Subcutaneous abdominal adipose tissue (tissue), 5 donors: ENCODE results near the gene CMIP.

Source experiments
- H3K27ac ChIP-seq: one replicate; pipeline ENCODE4 v1.7.0; 2013; ENCODE audit warnings: low read depth, mild to moderate bottlenecking, inconsistent platforms, low read length, moderate library complexity
- H3K27me3 ChIP-seq, 5 donors: one replicate each; pipeline ENCODE4 v1.7.0; 2013; ENCODE audit warnings: low read length in 5 of 5, inconsistent platforms in 1 of 5; ENCODE audit not compliant: control insufficient read depth in 5 of 5, insufficient read depth in 4 of 5
- H3K36me3 ChIP-seq, 5 donors: one replicate each; pipeline ENCODE4 v1.7.0; 2013; ENCODE audit warnings: low read length in 5 of 5; ENCODE audit not compliant: control insufficient read depth in 5 of 5, insufficient read depth in 5 of 5
- H3K4me1 ChIP-seq, 5 donors: one replicate each; pipeline ENCODE4 v1.7.0; 2013; ENCODE audit warnings: low read length in 5 of 5, mild to moderate bottlenecking in 3 of 5, moderate library complexity in 1 of 5; ENCODE audit not compliant: control insufficient read depth in 5 of 5, insufficient read depth in 5 of 5
- H3K4me3 ChIP-seq, 5 donors: one replicate each; pipeline ENCODE4 v1.7.0; 2013; ENCODE audit warnings: low read length in 5 of 5, low read depth in 1 of 5
- H3K9ac ChIP-seq, 5 donors: one replicate each; pipeline ENCODE4 v1.7.0; 2013; ENCODE audit warnings: low read length in 5 of 5, mild to moderate bottlenecking in 4 of 5, moderate library complexity in 3 of 5
- H3K9me3 ChIP-seq, 5 donors: one replicate each; pipeline ENCODE4 v1.7.0; 2013; ENCODE audit warnings: low read length in 5 of 5; ENCODE audit not compliant: control insufficient read depth in 5 of 5
- donor health status: healthy.
- donor health status: healthy.
- donor health status: healthy.
- donor health status: healthy.
- donor health status: healthy.

CMIP gene

DNA sequence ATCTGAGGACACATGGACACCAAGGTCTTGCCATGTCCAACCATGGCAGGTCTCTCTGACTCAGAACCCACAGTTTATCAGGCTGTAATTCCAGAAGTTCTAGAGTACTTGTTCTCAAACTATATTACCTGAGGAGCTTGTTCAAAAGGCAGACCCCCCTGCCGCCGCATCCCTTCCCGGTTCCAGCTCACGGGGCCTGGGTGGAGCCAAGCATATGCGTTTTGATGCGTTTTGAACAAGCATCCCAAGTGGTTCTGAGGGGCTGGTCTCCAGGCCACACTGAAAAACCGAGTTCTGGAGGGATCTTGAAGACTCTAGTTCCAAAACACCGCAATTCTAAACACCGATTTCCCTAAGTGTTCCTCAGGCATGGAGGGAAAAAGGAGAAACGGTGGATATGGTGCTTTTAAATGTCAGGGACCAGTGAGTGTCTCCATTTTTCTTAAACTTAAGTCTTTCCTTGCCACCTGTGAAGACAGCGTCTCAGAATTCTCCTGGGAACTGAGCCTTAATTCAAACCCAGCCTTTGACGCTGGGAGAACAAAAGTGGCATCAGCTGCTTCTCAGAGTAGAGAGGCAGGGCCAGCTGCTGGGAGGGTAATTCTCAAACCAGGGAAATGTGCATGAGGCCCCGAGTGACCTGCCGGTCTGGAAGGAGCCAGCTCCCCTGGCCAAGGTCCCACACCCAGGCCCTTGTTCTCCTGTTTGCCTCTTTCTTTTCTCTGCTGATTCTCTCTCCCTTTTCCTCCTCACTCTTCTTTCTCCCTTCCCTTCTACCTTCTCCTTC, 250.1 kb downstream of the CMIP start:
- H3K4me3 ChIP-seq = no peak overlapping the region
- no peaks in the 10 kb centered on the region for H3K27me3 ChIP-seq
- H3K9ac ChIP-seq = no peak overlapping the region
- H3K4me1 ChIP-seq = peaks cover 0 to 75% (median 10%) of the 10 kb centered on the region in 5 donors
- peak overlapping the region; percentile 67 for H3K27ac ChIP-seq
- no peaks in the 10 kb centered on the region for H3K9me3 ChIP-seq
- peaks cover 0 to 75% (median 51%) of the 10 kb centered on the region in 5 donors for H3K36me3 ChIP-seq

DNA sequence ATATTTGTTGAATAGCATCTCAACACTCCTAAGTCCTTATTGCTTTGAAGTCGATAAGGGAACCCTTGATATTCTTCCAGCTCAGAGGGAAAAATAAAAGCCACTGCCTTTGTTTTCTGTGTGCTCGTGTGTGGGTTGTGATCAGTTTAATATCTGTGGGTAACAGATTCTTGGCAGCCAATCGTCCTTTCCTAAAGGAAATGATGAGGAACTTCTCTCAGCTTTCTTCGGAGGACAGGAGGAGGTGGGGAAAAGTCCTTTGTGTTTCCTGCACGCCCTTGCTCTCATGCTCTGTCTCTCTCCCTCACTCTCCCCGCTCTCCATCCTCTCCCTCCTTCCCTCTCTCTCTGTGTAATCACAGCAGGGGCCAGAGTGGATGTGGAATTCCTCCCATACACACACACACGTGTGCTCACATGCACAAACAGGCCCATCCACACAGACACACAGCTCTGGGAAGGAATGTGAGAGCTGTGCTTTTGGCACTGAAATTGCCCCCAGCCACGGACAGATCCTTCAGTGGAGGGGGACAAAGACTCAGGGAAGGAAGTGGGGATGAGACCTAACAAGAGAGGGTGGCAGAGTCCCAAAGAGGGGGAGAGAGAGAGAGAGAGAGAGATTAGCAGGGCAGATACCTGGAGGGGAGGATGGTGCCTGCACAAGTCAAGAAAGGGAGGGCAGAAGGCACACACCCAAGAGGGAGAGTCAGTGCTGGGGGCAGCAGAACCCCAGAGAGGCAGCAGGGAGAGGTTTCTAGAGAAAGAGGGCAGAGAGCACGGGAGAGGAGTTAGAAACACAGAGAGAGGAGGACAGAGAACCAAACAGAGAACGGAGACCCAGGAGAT, 250.9 kb downstream of the CMIP start:
- H3K9ac ChIP-seq = peak overlapping the region in 1 of 5 donors; percentile 56
- H3K27ac ChIP-seq = peak overlapping the region; percentile 67
- peaks cover 0 to 82% (median 60%) of the 10 kb centered on the region in 5 donors for H3K36me3 ChIP-seq
- H3K9me3 ChIP-seq = no peaks in the 10 kb centered on the region
- no peaks in the 10 kb centered on the region for H3K27me3 ChIP-seq
- H3K4me1 ChIP-seq = peaks cover 0 to 75% (median 10%) of the 10 kb centered on the region in 5 donors
- no peak overlapping the region for H3K4me3 ChIP-seq

DNA sequence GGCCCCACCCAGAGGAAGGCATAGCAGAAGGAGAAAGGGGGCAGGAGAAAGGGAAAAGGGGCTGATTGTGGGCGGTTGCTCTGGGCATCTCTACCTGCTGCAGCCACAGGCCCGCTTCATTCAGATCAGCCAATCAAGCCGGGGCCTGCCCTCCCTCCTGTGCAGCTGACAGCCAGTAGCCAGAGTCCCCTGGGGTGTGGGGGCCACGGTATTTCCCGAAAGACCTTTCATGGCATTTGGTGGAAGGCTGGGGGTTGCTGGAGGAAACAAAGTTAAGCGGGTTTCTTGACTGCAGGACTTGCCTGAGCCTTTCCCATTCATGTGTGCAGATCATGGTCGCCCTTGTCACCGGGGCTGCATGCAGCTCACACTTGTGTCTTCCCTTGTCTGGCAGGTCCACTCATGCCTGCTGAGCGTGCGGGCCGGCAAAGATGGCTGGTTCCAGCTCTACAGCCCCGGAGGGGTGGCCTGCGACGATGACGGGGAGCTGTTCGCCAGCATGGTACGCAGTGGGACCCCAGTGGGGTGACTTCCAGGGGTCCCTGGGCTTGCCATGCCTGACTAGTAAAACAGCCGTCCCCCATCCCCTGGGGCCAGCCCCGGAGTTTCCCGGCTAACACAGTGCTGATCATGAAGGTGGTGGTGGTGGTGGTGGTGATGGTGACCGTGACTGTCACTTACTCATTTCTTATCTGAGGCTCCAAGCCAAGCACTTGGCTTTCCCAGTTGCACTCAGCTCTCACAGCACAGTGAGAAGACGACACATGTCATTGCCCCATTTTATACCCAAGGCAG, 251.8 kb downstream of the CMIP start:
- no peaks in the 10 kb centered on the region for H3K27me3 ChIP-seq
- H3K27ac ChIP-seq = peak overlapping the region; percentile 67
- no peak overlapping the region for H3K4me3 ChIP-seq
- H3K9me3 ChIP-seq = no peaks in the 10 kb centered on the region
- peaks cover 0 to 70% (median 10%) of the 10 kb centered on the region in 5 donors for H3K4me1 ChIP-seq
- peaks cover 0 to 88% (median 67%) of the 10 kb centered on the region in 5 donors for H3K36me3 ChIP-seq
- no peak overlapping the region for H3K9ac ChIP-seq

DNA sequence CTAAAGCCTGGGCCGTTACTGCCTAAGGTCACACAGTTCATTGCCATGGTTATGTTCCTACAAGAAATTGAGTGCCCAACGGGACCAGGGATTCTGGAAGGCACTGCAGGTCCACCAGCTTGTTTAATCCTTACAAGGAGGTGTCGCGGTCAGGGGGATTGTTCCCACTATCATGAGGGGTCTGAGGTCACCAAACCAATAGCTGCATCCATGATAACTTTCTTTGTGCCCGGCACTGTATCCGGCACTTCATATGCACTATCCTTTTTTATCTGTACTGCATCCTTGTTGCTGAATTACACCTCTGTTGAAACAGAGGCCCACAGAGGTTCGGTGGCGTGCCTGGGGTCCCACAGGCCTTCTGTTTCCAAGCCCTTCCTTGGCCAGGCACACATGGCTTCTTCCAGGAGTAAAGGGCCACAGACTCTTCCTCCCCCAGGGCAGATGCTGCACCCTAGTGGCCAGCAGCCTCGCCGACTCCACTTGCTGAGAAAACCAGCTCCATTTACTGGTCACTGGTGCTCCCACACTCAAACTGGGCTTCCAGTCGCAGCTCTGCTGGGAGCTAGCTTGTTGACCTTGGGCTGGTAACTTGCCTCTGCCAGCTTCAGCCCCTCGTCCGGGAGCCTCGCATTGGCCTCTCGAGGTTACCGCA, 252.5 kb downstream of the CMIP start:
- Histone ChIP-seq H3K4me3 (peak overlapping the region in 1 of 5 donors; percentile 4), H3K4me1 (peaks cover 0 to 66% (median 10%) of the 10 kb centered on the region in 5 donors), H3K27me3 (no peaks in the 10 kb centered on the region), H3K9ac (no peak overlapping the region), H3K27ac (peak overlapping the region; percentile 42), H3K36me3 (peaks cover 0 to 88% (median 68%) of the 10 kb centered on the region in 5 donors), H3K9me3 (no peaks in the 10 kb centered on the region)

DNA sequence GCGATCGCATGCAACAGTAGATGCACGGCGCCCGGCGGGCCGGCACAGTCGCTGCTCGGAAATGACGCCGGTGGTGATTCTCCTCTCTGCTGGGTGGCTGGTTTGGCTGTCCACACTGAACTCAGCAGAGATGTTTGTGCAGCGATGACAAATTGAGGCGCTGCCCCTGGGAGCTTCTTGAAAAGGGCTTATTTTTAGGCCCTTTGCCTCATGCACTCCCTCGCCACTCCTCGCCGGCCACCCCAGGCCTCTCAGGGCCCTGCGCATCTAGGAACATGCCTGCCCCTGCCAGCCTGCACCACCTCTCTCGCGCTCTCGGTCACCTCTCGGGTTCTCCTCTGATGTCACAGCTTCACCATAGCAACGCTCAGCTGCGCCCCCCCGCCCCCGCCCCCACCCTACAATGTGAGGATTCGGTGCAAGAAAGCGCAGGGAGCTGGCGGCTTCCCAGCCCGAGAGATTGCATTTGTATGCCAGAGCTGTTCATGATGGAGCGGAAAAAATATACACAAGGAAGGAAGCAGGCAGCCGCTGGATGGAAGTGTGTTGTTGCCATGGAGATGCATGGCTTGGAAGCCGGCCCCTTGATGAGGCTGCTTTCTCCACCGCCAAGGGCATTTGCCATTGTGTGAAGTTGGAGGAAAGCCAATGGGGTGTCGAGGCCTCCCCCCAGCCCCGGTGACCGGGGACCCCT, 253.2 kb downstream of the CMIP start:
- no peaks in the 10 kb centered on the region for H3K9me3 ChIP-seq
- peaks cover 0 to 88% (median 67%) of the 10 kb centered on the region in 5 donors for H3K36me3 ChIP-seq
- H3K4me3 ChIP-seq = peak overlapping the region in 1 of 5 donors; percentile 4
- H3K4me1 ChIP-seq = peaks cover 0 to 59% (median 10%) of the 10 kb centered on the region in 5 donors
- no peak overlapping the region for H3K9ac ChIP-seq
- peak overlapping the region; percentile 60 for H3K27ac ChIP-seq
- no peaks in the 10 kb centered on the region for H3K27me3 ChIP-seq

DNA sequence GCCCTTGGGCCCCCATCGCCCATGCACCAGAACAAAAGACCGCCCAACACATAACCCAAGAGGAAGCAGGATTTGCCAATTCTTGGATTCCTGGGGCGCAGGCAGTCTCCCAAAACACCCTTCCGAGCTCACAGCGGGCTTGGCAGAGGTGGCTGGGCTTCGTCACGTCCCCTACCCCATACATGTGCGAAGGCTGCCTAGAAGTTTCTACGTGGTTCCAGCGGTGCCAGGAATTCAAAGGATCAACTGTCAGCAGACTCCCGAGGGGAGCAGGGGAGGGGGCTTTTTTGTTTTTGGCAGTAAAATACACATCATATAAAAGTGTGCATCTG, 253.7 kb downstream of the CMIP start:
- Histone ChIP-seq H3K36me3 (peaks cover 0 to 88% (median 64%) of the 10 kb centered on the region in 5 donors), H3K27ac (peak overlapping the region; percentile 60), H3K4me3 (peak overlapping the region in 1 of 5 donors; percentile 2), H3K9me3 (no peaks in the 10 kb centered on the region), H3K27me3 (no peaks in the 10 kb centered on the region), H3K4me1 (peaks cover 0 to 54% (median 10%) of the 10 kb centered on the region in 5 donors), H3K9ac (peak overlapping the region in 1 of 5 donors; percentile 13)

DNA sequence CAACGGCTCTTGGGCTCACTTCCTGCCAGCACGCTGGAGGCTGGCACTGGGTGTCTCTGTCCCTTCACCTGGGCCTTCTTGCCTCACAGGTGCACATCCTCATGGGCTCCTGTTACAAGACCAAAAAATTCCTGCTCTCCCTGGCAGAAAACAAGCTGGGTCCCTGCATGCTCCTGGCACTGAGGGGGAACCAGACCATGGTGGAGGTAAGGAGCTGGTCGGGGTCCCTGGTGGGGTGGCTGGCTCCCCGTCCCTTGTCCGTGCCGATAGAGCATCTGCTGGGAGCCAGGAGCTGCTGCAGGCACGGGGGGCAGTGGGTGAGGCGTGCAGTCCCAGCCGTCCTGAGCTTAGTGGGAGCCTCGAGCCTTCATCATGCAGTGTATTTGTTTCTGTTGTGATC, 255.0 kb downstream of the CMIP start:
- Histone ChIP-seq H3K9me3 (no peaks in the 10 kb centered on the region), H3K4me3 (no peak overlapping the region), H3K9ac (no peak overlapping the region), H3K4me1 (peaks cover 0 to 41% (median 10%) of the 10 kb centered on the region in 5 donors), H3K27me3 (no peaks in the 10 kb centered on the region), H3K27ac (no peak overlapping the region), H3K36me3 (peaks cover 0 to 84% (median 61%) of the 10 kb centered on the region in 5 donors)

DNA sequence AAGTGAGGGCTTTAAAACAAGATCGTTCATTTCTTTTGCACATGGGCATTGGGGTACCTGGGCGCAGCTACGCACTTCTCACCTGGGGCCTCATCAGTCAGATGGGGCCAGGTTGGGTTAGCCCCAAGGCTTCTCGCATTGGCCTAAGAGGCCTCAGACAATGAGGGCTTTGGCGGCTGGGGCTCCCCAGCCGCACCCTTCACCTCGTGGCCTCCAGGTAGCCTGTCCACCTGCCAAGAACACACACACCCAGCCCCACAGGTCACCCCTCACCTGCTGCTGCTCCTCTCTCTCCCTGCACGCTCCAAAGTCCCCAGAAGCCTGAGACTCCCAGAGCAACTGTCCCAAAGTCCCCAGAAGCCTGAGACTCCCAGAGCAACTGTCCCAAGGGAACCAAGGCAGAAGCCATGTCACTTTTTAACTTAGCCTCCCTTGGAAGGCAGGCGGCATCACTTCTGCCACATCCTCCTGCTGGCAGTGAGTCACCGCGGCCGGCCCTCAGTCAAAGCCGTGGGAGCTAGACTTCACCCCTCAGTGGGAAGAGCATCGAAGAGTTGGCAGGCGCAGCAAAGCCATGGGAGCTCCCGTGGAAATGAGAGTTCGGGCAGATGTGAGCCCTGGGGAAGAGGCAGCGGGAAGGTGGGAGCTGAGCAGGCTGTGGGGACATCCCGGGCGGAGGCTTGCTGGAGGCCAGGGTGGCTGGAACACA, 255.6 kb downstream of the CMIP start:
- Histone ChIP-seq H3K4me3 (no peak overlapping the region), H3K27me3 (no peaks in the 10 kb centered on the region), H3K9me3 (no peaks in the 10 kb centered on the region), H3K4me1 (peaks cover 0 to 34% (median 10%) of the 10 kb centered on the region in 5 donors), H3K36me3 (peaks cover 0 to 85% (median 67%) of the 10 kb centered on the region in 5 donors), H3K27ac (no peak overlapping the region), H3K9ac (no peak overlapping the region)
